K562 (cell line): Measurements from ENCODE around the gene GJC2. TPM values are rescaled to one million over a fixed set of nuclear protein-coding genes. Genes with fewer than 3 reads are reported as not detected.

Experiments
- ATAC-seq: fragments of 200-7000 bp; cut with Tn5 transposase; 3 replicates; pipeline ENCODE4 v1.9.1; 2020; ENCODE audit warnings: moderate library complexity
- BruUV-seq: library from RNA; stranded (reverse); fragments of 400-500 nt; replicated peaks from 2 replicates; lab custom pipeline; 2021; lab: Mats Ljungman, UMichigan
- CTCF ChIA-PET: fragments of 300-600 bp; formaldehyde crosslinking; extraction: SDS; loops from one replicate; lab custom pipeline; 2021; ENCODE audit warnings: low intra/inter-chr PET ratio; lab: Yijun Ruan, JAX
- POLR2A ChIA-PET: fragments of 300-600, 350-650 bp; sonication (Branson Sonifier 250); formaldehyde crosslinking; extraction: SDS; loops from one replicate; lab custom pipeline; 2021; ENCODE audit warnings: antibody characterized with exemption, inconsistent platforms; lab: Yijun Ruan, JAX
- DNase-seq, 4 experiments: peaks; one replicate each; pipeline versions ENCODE4 v3.0.0 to v3.0.0-alpha.2; 2011 to 2018; ENCODE audit warnings: low spot score in 3 of 4, mixed read lengths in 3 of 4; ENCODE audit errors: extremely low read depth in 1 of 4
- FAIRE-seq: peaks from 2 replicates; lab custom pipeline; 2011; peaks lifted over from hg19 to GRCh38; lab: Jason Lieb, UNC
- H2AFZ ChIP-seq: 2 replicates; pipeline ENCODE4 v1.6.0; 2011; ENCODE audit warnings: low read depth, low read length, control low read depth, inconsistent platforms
- H3K27ac ChIP-seq: fragments of 200-600 bp; 3 replicates; pipeline ENCODE4 v1.8.0; 2011; ENCODE audit warnings: low read depth, mild to moderate bottlenecking, control low read depth, inconsistent platforms, low read length, moderate library complexity, mixed read lengths; ENCODE audit errors: extremely low read depth
- H3K27me3 ChIP-seq, 2 experiments: fragments of 300-600 bp in 1 of 2; 2 replicates in 1 of 2; 3 replicates in 1 of 2; pipeline versions ENCODE4 v1.6.0 to v1.8.0; 2011; ENCODE audit warnings: inconsistent platforms in 2 of 2, low read length in 2 of 2, mild to moderate bottlenecking in 1 of 2, mixed read lengths in 1 of 2, moderate library complexity in 1 of 2; ENCODE audit not compliant: control insufficient read depth in 2 of 2, insufficient read depth in 2 of 2
- H3K36me3 ChIP-seq: fragments of 300-600 bp; 3 replicates; pipeline ENCODE4 v1.8.0; 2011; ENCODE audit warnings: mild to moderate bottlenecking, low read length, inconsistent platforms; ENCODE audit not compliant: control insufficient read depth, insufficient read depth
- H3K4me1 ChIP-seq, 2 experiments: fragments of 200-600 bp in 1 of 2; replicated peaks in 1 of 2; 2 replicates in 1 of 2; 3 replicates in 1 of 2; pipeline versions ENCODE4 v1.5.1 to v1.8.0; 2011; ENCODE audit warnings: inconsistent platforms in 2 of 2, low read length in 2 of 2, mild to moderate bottlenecking in 1 of 2, mixed read lengths in 1 of 2, moderate library complexity in 1 of 2; ENCODE audit not compliant: control insufficient read depth in 2 of 2, insufficient read depth in 2 of 2
- H3K4me2 ChIP-seq: 2 replicates; pipeline ENCODE4 v1.6.1; 2011; ENCODE audit warnings: low read length, control low read depth, inconsistent platforms, mixed read lengths; ENCODE audit not compliant: insufficient read depth
- H3K4me3 ChIP-seq: fragments of 200-600 bp; sonication (generic), shearing (Covaris generic); 2 replicates; pipeline ENCODE4 v1.5.1; 2016; ENCODE audit warnings: control low read depth, inconsistent platforms
- H3K79me2 ChIP-seq: fragments of 200-600 bp; 3 replicates; pipeline ENCODE4 v1.8.0; 2011; ENCODE audit warnings: low read length, inconsistent platforms; ENCODE audit not compliant: control insufficient read depth, insufficient read depth
- H3K9ac ChIP-seq, 2 experiments: 2 replicates each; pipeline versions ENCODE4 v1.6.0 to v1.6.1; 2011; ENCODE audit warnings: low read depth in 2 of 2, low read length in 2 of 2, control low read depth in 1 of 2, inconsistent platforms in 1 of 2, mild to moderate bottlenecking in 1 of 2, mixed read lengths in 1 of 2; ENCODE audit not compliant: insufficient read depth in 1 of 2
- H3K9me1 ChIP-seq: one replicate; pipeline ENCODE4 v1.6.0; 2011; ENCODE audit warnings: inconsistent platforms, mild to moderate bottlenecking, low read length, moderate library complexity; ENCODE audit not compliant: control insufficient read depth, insufficient read depth
- H3K9me3 ChIP-seq: replicated peaks from 2 replicates; pipeline ENCODE4 v1.5.1; 2011; ENCODE audit warnings: low read depth, low read length, inconsistent platforms; ENCODE audit not compliant: control insufficient read depth, insufficient read depth
- H4K20me1 ChIP-seq: replicated peaks from 2 replicates; pipeline ENCODE4 v1.6.1; 2011; ENCODE audit warnings: low read length, inconsistent platforms, mixed read lengths; ENCODE audit not compliant: control insufficient read depth, insufficient read depth
- ARNT ChIP-seq, 2 experiments: fragments of 450-650 bp; IDR thresholded peaks; 2 replicates each; pipeline ENCODE4 v1.6.1; 2016; ENCODE audit warnings: mild to moderate bottlenecking in 1 of 2
- ATF1 ChIP-seq, 2 experiments: fragments of 450-650 bp in 1 of 2; IDR thresholded peaks; 2 replicates each; pipeline ENCODE4 v1.6.1; 2016; ENCODE audit warnings: missing compliant biosample characterization in 1 of 2, missing genetic modification characterization in 1 of 2
- BDP1 ChIP-seq: IDR thresholded peaks from 3 replicates; pipeline ENCODE4 v1.6.1; 2011; ENCODE audit not compliant: insufficient read length, insufficient read depth
- BHLHE40 ChIP-seq: IDR thresholded peaks from 2 replicates; pipeline ENCODE4 v1.6.1; 2011; ENCODE audit warnings: low read length, improper control_type of control experiment
- FOSL1 ChIP-seq: fragments of 200-800 bp; sonication (Bioruptor generic); conservative IDR thresholded peaks from 2 replicates; pipeline ENCODE4 v1.6.1; 2016; ENCODE audit warnings: missing genetic modification characterization, missing compliant biosample characterization
- IFI16 ChIP-seq: fragments of 250-450 bp; sonication (Bioruptor Pico); IDR thresholded peaks from 2 replicates; pipeline ENCODE4 v2.1.2; 2022; ENCODE audit warnings: mild to moderate bottlenecking, inconsistent platforms
- KLF13 ChIP-seq: fragments of 450-650 bp; IDR thresholded peaks from 2 replicates; pipeline ENCODE4 v1.6.1; 2016; ENCODE audit warnings: missing genetic modification characterization, low read depth, mild to moderate bottlenecking, missing compliant biosample characterization, moderate library complexity, borderline replicate concordance
- NEUROD1 ChIP-seq: fragments of 150-350 bp; IDR thresholded peaks from 2 replicates; pipeline ENCODE4 v1.6.1; 2014; ENCODE audit warnings: borderline replicate concordance, low read length, low read depth; ENCODE audit not compliant: partially characterized antibody
- NR3C1 ChIP-seq: sonication (generic); formaldehyde crosslinking; IDR thresholded peaks from 2 replicates; pipeline ENCODE4 v1.8.1; 2022; ENCODE audit warnings: missing genetic modification reagents
- OTX1 ChIP-seq: fragments of 450-650 bp; formaldehyde crosslinking; IDR thresholded peaks from 2 replicates; pipeline ENCODE4 v1.4.0; 2022; ENCODE audit warnings: mild to moderate bottlenecking
- POLR2B ChIP-seq: fragments of 450-650 bp; IDR thresholded peaks from 2 replicates; pipeline ENCODE4 v1.6.1; 2018; ENCODE audit warnings: low read depth; ENCODE audit not compliant: partially characterized antibody
- POLR3G ChIP-seq: IDR thresholded peaks from 2 replicates; pipeline ENCODE4 v1.6.1; 2011; ENCODE audit not compliant: insufficient read length, insufficient replicate concordance; ENCODE audit errors: extremely low read depth
- RBM17 ChIP-seq: fragments of 200-400 bp; formaldehyde crosslinking; IDR thresholded peaks from 2 replicates; pipeline ENCODE4 v1.6.1; 2017; ENCODE audit warnings: low read depth, mild to moderate bottlenecking, low read length, borderline replicate concordance
- SRSF3 ChIP-seq: fragments of 200-400 bp; formaldehyde crosslinking; IDR thresholded peaks from 2 replicates; pipeline ENCODE4 v1.6.1; 2016; ENCODE audit warnings: mild to moderate bottlenecking, low read length, moderate library complexity; ENCODE audit not compliant: insufficient read depth
- TBL1XR1 ChIP-seq, 2 experiments: IDR thresholded peaks; 2 replicates each; pipeline ENCODE4 v1.6.1; 2012; ENCODE audit warnings: improper control_type of control experiment in 2 of 2, low read length in 2 of 2, mild to moderate bottlenecking in 1 of 2
- ZBTB7A ChIP-seq: IDR thresholded peaks from 2 replicates; pipeline ENCODE4 v1.6.1; 2011; ENCODE audit warnings: low read depth, mild to moderate bottlenecking, low read length, moderate library complexity, borderline replicate concordance; ENCODE audit not compliant: control insufficient read depth
- ZNF134 ChIP-seq: fragments of 250-450 bp; sonication (Bioruptor Pico); conservative IDR thresholded peaks from 2 replicates; pipeline ENCODE4 v1.4.0; 2020
- ZNF165 ChIP-seq: fragments of 250-450 bp; sonication (Bioruptor Pico); IDR thresholded peaks from 2 replicates; pipeline ENCODE4 v1.4.0; 2020; ENCODE audit warnings: borderline replicate concordance
- ZNF282 ChIP-seq: sonication (generic); formaldehyde crosslinking; IDR thresholded peaks from 2 replicates; pipeline ENCODE4 v1.8.1; 2023; ENCODE audit warnings: missing genetic modification reagents
- ZNF561 ChIP-seq: fragments of 450-650 bp; formaldehyde crosslinking; conservative IDR thresholded peaks from 2 replicates; pipeline ENCODE4 v1.4.0; 2020; ENCODE audit warnings: mild to moderate bottlenecking, moderate library complexity
- WGBS: fragments of 100-300 bp; shearing (Covaris generic); methylation state at CpG from one replicate; pipeline ENCODE4 v1.1.6; 2016; ENCODE audit warnings: low coverage, mixed read lengths; ENCODE audit not compliant: insufficient coverage; ENCODE audit errors: missing lambda C conversion rate; 5-methylcytosine and 5-hydroxymethylcytosine counted together
- in situ Hi-C: fragments of 300-500 bp; cut with MboI; formaldehyde crosslinking; loops from 4 replicates; pipeline ENCODE4 v1.15.0; 2018; ENCODE audit warnings: inconsistent platforms, mixed read lengths
- intact Hi-C: fragments of 100-400 bp; cut with micrococcal nuclease; formaldehyde crosslinking; loops from 2 replicates; pipeline ENCODE4 v1.14.2; 2022
- polyA plus RNA-seq, 8 experiments: library from polyadenylated mRNA; depleted of rRNA in 4 of 8; stranded (reverse) in 5 of 8; unstranded in 3 of 8; fragments of >200 nt; fragmentation: Nextera tagmentation in 2 of 8; fragmentation: Illumina TruSeq in 1 of 8; extraction: Ambion mirVana in 2 of 8; extraction: Trizol in 1 of 8; gene quantifications; 2 replicates each; pipeline versions ENCODE4 v1.2.1 to v1.2.3, GENCODE V29; 2011 to 2014; ENCODE audit warnings: inconsistent platforms in 1 of 8, missing spikeins in 1 of 8
- total RNA-seq, 7 experiments: library from RNA; depleted of rRNA in 6 of 7; stranded (reverse); fragments of >200 nt in 6 of 7; fragmentation: Illumina TruSeq in 2 of 7; extraction: Trizol in 2 of 7; gene quantifications; 2 replicates each; pipeline versions ENCODE4 v1.2.1 to v1.2.3, GENCODE V29; 2011 to 2021; ENCODE audit warnings: low replicate concordance in 1 of 7
- TF ChIP-seq, protein P1 (sequence below): fragments of 250-450 bp; sonication (Bioruptor Pico); IDR thresholded peaks from 2 replicates; pipeline ENCODE4 v1.8.0; 2022; ENCODE audit warnings: inconsistent platforms

The GJC2 gene
- total and polyA plus RNA-seq, 9 of the 15 experiments (the other 6 are each of a cell fraction or from before 2014, with no cell fraction given): 0.03 to 0.62 (median 0.11) TPM; not detected in 2

DNA sequence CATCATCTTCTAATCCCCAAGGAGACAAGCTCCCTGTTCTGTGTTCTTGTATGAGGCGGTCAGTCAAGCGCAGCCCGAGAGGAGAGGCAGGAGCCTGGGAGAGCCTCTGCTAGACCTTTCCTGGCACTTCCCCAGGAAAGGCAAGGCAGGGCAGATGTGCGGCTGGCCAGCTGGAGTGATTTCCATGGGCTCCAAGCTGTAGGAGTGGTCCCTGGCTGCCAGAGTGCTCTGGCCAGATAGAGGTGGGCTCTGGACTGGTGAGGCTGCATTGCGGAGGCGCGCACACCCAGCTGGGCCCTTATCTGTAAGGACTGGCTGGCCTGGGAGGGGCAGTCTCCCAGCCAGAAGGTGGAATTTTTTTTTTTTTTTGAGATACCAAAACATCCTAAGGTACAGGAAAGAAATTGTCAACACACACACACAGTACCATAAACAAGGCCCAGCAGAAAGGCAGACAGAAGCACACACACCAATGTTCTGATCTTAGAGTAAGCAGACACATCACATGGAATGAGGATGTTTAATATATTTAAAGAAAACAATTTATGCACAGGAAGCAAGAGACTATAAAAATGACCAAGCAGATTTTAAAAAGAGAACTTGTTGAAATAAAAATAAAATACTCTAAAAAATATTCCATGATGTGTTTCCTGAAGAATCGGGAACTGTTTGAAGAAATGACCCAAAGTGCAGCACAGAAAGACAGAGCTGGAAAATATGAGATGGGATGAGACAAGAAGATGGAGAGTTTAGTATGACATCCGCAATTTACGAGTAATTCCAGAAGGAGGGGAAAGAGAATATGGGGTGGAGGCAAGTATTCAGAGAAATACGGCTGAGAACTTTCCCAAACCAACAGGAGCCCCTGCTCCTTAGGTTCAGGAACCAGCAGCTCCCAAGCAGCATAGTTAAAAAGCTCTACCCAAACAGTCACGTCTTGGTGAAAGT, 29.3 kb downstream of the GJC2 start:
- WGBS: 27% methylated on average over 12 of the region's 12 CpGs
- H3K4me2 ChIP-seq: peak overlapping the region; percentile 62
- H3K4me3 ChIP-seq: no peak overlapping the region
- BruUV-seq: no TSS peak
- H3K4me1 ChIP-seq: peaks cover 22 to 43% of the 10 kb centered on the region in 2 experiments; a peak in 4 of 5 replicates
- H3K9me1 ChIP-seq: no peaks in the 10 kb centered on the region
- ATAC-seq: peak; percentile 84
- peaks cover 10% of the 10 kb centered on the region; the same call in 2 of the 3 replicates for H3K36me3 ChIP-seq
- H4K20me1 ChIP-seq: 0 out of 2 replicates have a peak, but pooled peaks cover 4% of the 10 kb centered on the region
- no peak overlapping the region for H2AFZ ChIP-seq
- ChIA-PET POLR2A (interaction anchor here (0.5 to 3.7 kb wide), 7 partner anchors 9 to 341 kb away, joined by 3 to 32 read pairs (median 3); partner anchors contain the start of gene IBA57), CTCF (interaction anchor here (0.7 kb wide), 1 partner anchor 741 kb away, joined by 3 read pairs; no protein-coding TSS in a partner anchor)
- H3K9me3 ChIP-seq: no peaks in the 10 kb centered on the region
- in situ Hi-C loops: no loop called here
- H3K9ac ChIP-seq: peak overlapping the region in 1 of 2 experiments; percentile 32; a peak in 2 of 4 replicates
- H3K27me3 ChIP-seq: no peaks in the 10 kb centered on the region
- intact Hi-C loops: no loop called here
- DNase-seq: peak; percentile 87 to 93 (median 90)
- 0 out of 3 replicates have a peak, but pooled peaks cover 4% of the 10 kb centered on the region for H3K79me2 ChIP-seq
- no peak overlapping the region for H3K27ac ChIP-seq
- peak; percentile 92 for FAIRE-seq
- TF ChIP-seq ZNF561 (CRISPR knock-in tag) (no peak), SRSF3 (no peak), NEUROD1 (peak; percentile 37), ZBTB7A (peak; percentile 96), OTX1 (CRISPR knock-in tag) (no peak), IFI16 (CRISPR knock-in tag) (no peak), ATF1 (CRISPR knock-in tag; IDR thresholded peaks at IDR 0.05) (no peak), ATF1 (tag; IDR thresholded peaks at IDR 0.05) (peak; percentile 51; the same call in 1 of the 2 replicates), ZNF282 (CRISPR knock-in tag) (no peak), BDP1 (no peak), POLR2B (no peak), POLR3G (no peak), RBM17 (no peak), TBL1XR1 (IDR thresholded peaks at IDR 0.05; ENCODE audit: low read length in 2 of 2) (no peak), BHLHE40 (peak; percentile 71), ZNF165 (no peak), FOSL1 (tag) (no peak), ARNT (IDR thresholded peaks at IDR 0.05) (peak; percentile 74 to 82), KLF13 (tag) (no peak), ZNF134 (no peak), NR3C1 (CRISPR knock-in tag) (no peak)
- TF ChIP-seq, protein P1, sequence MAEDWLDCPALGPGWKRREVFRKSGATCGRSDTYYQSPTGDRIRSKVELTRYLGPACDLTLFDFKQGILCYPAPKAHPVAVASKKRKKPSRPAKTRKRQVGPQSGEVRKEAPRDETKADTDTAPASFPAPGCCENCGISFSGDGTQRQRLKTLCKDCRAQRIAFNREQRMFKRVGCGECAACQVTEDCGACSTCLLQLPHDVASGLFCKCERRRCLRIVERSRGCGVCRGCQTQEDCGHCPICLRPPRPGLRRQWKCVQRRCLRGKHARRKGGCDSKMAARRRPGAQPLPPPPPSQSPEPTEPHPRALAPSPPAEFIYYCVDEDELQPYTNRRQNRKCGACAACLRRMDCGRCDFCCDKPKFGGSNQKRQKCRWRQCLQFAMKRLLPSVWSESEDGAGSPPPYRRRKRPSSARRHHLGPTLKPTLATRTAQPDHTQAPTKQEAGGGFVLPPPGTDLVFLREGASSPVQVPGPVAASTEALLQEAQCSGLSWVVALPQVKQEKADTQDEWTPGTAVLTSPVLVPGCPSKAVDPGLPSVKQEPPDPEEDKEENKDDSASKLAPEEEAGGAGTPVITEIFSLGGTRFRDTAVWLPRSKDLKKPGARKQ (CRISPR knock-in tag): no peak
